NB4 (cell line): ENCODE measurements around the gene CWC27.

Source experiments
- CTCF ChIP-seq: IDR thresholded peaks from one replicate; pipeline ENCODE4 v1.5.1; 2012; ENCODE audit warnings: low read depth, low read length
- MYC ChIP-seq: IDR thresholded peaks from 2 replicates; pipeline ENCODE4 v1.6.1; 2011; ENCODE audit warnings: low read depth, low read length
- POLR2A ChIP-seq: IDR thresholded peaks from 2 replicates; pipeline ENCODE4 v1.6.1; 2011; ENCODE audit warnings: mild to moderate bottlenecking; ENCODE audit not compliant: insufficient read length; ENCODE audit errors: extremely low read depth

GRCh38 chr5:65021527-65022226, 252.9 kb downstream of the CWC27 start:
- TF ChIP-seq POLR2A, result no peak
- no peak for TF ChIP-seq CTCF
- no peak for TF ChIP-seq MYC
